B cell (primary cell): ENCODE data around the gene RBM41. TPM values are rescaled to one million over a fixed set of nuclear protein-coding genes. Genes with fewer than 3 reads are reported as not detected.

ENCODE experiments used
- ATAC-seq: fragments of 200-7000 bp; cut with Tn5 transposase; one replicate; pipeline ENCODE4 v1.10.0; 2021; ENCODE audit warnings: low read depth, mild to moderate bottlenecking, moderate number of reproducible peaks, moderate library complexity
- CTCF ChIA-PET: fragments of 350-600 bp; sonication (Branson Sonifier 250); formaldehyde crosslinking; loops from one replicate; lab custom pipeline; 2021; ENCODE audit warnings: antibody characterized with exemption, inconsistent platforms; lab: Charles Lee
- POLR2A ChIA-PET: fragments of 350-600 bp; sonication (Branson Sonifier 250); formaldehyde crosslinking; loops from one replicate; lab custom pipeline; 2021; ENCODE audit warnings: antibody characterized with exemption; lab: Charles Lee
- DNase-seq: peaks from one replicate; pipeline ENCODE4 v3.0.0; 2013
- H2AFZ ChIP-seq: 2 replicates; pipeline ENCODE4 v1.6.1; 2012; ENCODE audit warnings: mild to moderate bottlenecking, low read depth, low read length; ENCODE audit not compliant: insufficient read depth, poor library complexity, severe bottlenecking
- H3K27ac ChIP-seq, 2 donors: 1 replicate in 1 of 2; 2 replicates in 1 of 2; pipeline ENCODE4 v1.5.1; 2012 to 2013; ENCODE audit warnings: low read length in 2 of 2, mild to moderate bottlenecking in 2 of 2, moderate library complexity in 1 of 2
- H3K27me3 ChIP-seq, 4 experiments: fragments of 200-600 bp in 1 of 4; sonication (generic) in 1 of 4; replicated peaks in 1 of 4; 1 replicate in 2 of 4; 2 replicates in 2 of 4; pipeline versions ENCODE4 v1.6.1 to v1.7.0; 2013 to 2016; ENCODE audit warnings: low read length in 3 of 4, mild to moderate bottlenecking in 2 of 4, mixed read lengths in 1 of 4, moderate library complexity in 1 of 4; ENCODE audit not compliant: insufficient read depth in 4 of 4, control insufficient read depth in 3 of 4; ENCODE audit errors: control extremely low read depth in 1 of 4
- H3K36me3 ChIP-seq, 2 experiments: replicated peaks in 1 of 2; 1 replicate in 1 of 2; 2 replicates in 1 of 2; pipeline versions ENCODE4 v1.6.1 to v1.7.1; 2013; ENCODE audit warnings: low read length in 1 of 2; ENCODE audit not compliant: insufficient read depth in 2 of 2, control insufficient read depth in 1 of 2; ENCODE audit errors: control extremely low read depth in 1 of 2, extremely low read depth in 1 of 2
- H3K4me1 ChIP-seq, 2 donors: fragments of 200-600 bp in 1 of 2; sonication (generic) in 1 of 2; 1 replicate in 1 of 2; 2 replicates in 1 of 2; pipeline versions ENCODE4 v1.5.1 to v1.6.1; 2013 to 2017; ENCODE audit warnings: low read length in 2 of 2; ENCODE audit not compliant: control insufficient read depth in 2 of 2, insufficient read depth in 2 of 2
- H3K4me2 ChIP-seq: replicated peaks from 2 replicates; pipeline ENCODE3; 2012; ENCODE audit warnings: mild to moderate bottlenecking, low read depth, low read length; ENCODE audit not compliant: poor library complexity, severe bottlenecking
- H3K4me3 ChIP-seq, 5 experiments: fragments of 200-600 bp in 1 of 5; sonication (generic) in 1 of 5; 1 replicate in 3 of 5; 2 replicates in 2 of 5; pipeline versions ENCODE4 v1.5.1 to v1.7.0; 2011 to 2016; ENCODE audit warnings: low read length in 4 of 5, mild to moderate bottlenecking in 4 of 5, low read depth in 2 of 5, control low read depth in 1 of 5, moderate library complexity in 1 of 5; ENCODE audit not compliant: insufficient read depth in 1 of 5; ENCODE audit errors: control extremely low read depth in 1 of 5, extremely low read depth in 1 of 5
- H3K79me2 ChIP-seq: fragments of 200-600 bp; sonication (generic); one replicate; pipeline ENCODE4 v1.6.0; 2016; ENCODE audit warnings: low read length; ENCODE audit not compliant: control insufficient read depth, insufficient read depth
- H3K9ac ChIP-seq: fragments of 200-600 bp; sonication (generic); 2 replicates; pipeline ENCODE4 v1.6.1; 2017; ENCODE audit warnings: mild to moderate bottlenecking, low read length, moderate library complexity
- H3K9me3 ChIP-seq, 3 donors: one replicate each; pipeline versions ENCODE4 v1.6.1 to v1.7.1; 2013; ENCODE audit warnings: low read length in 2 of 3; ENCODE audit not compliant: control insufficient read depth in 2 of 3, insufficient read depth in 1 of 3; ENCODE audit errors: control extremely low read depth in 1 of 3
- H4K20me1 ChIP-seq: 2 replicates; pipeline ENCODE4 v1.6.0; 2012; ENCODE audit warnings: mild to moderate bottlenecking, low read length; ENCODE audit not compliant: insufficient read depth, control insufficient read depth, poor library complexity, severe bottlenecking
- H3K27ac Mint-ChIP-seq: one replicate; pipeline ENCODE4 v1.8.0; 2021; ENCODE audit warnings: mixed read lengths
- H3K27me3 Mint-ChIP-seq: one replicate; pipeline ENCODE4 v1.8.0; 2021; ENCODE audit warnings: mixed read lengths
- H3K4me1 Mint-ChIP-seq: one replicate; pipeline ENCODE4 v1.8.0; 2021; ENCODE audit warnings: mixed read lengths
- H3K4me3 Mint-ChIP-seq: one replicate; pipeline ENCODE4 v1.8.0; 2021; ENCODE audit warnings: mixed read lengths
- H3K9me3 Mint-ChIP-seq: one replicate; pipeline ENCODE4 v1.8.0; 2022; ENCODE audit warnings: mixed read lengths; ENCODE audit not compliant: insufficient read depth
- EZH2 ChIP-seq: IDR thresholded peaks from 2 replicates; pipeline ENCODE4 v1.6.1; 2012; ENCODE audit warnings: borderline replicate concordance, low read depth, mild to moderate bottlenecking, moderate library complexity, low read length; ENCODE audit not compliant: insufficient read depth, poor library complexity, severe bottlenecking
- WGBS: methylation state at CpG from one replicate; pipeline ENCODE4 v1.1.5; 2013; ENCODE audit warnings: missing lambda C conversion rate; ENCODE audit not compliant: insufficient coverage; 5-methylcytosine and 5-hydroxymethylcytosine counted together
- intact Hi-C: fragments of 100-400 bp; cut with micrococcal nuclease; formaldehyde crosslinking; loops from one replicate; pipeline ENCODE4 v1.10.0; 2022
- polyA plus RNA-seq: library from polyadenylated mRNA; depleted of rRNA; stranded (reverse); fragments of >200 nt; gene quantifications from 2 replicates; pipeline ENCODE4 v1.2.3, GENCODE V29; 2012
- total RNA-seq, 2 donors: library from RNA; stranded (reverse); fragments of 120-200 nt in 1 of 2; gene quantifications; 1 replicate in 1 of 2; 2 replicates in 1 of 2; pipeline versions ENCODE4 v1.2.3 to v1.2.4, GENCODE V29; 2013 to 2022
- TF ChIP-seq, protein P1 (sequence below): fragments of 200-600 bp; IDR thresholded peaks from one replicate; pipeline ENCODE4 v1.8.0; 2022; ENCODE audit warnings: antibody characterized with exemption, mild to moderate bottlenecking

RBM41 gene
- total and polyA plus RNA-seq, 2 donors (not counting 1 experiment from before 2014, with no cell fraction given): 5.2 to 32.5 TPM

DNA sequence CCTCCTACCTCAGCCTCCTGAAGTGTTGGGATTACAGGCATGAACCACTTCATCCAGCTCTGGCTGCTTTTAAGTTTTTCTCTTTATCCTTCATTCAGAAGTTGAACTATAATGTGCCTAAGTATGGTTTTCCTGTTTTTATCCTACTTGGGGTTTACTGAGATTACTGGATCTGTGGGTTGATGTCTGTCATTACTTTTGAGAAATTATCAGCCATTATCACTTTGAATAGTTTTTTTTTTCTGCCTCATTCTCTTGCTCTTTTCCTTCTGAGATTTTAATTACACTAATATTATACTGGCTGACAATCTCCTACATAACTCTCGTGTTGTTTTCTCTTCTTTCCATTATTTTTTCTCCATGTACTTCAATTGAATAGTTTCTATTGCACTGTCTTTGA lies 71.0 kb downstream of the RBM41 start:
- Histone ChIP-seq H3K79me2 (no peaks in the 10 kb centered on the region), H3K4me1 (no peaks in the 10 kb centered on the region), H4K20me1 (no peaks in the 10 kb centered on the region), H3K36me3 (no peaks in the 10 kb centered on the region), H3K9me3 (no peaks in the 10 kb centered on the region), H2AFZ (no peak overlapping the region), H3K4me3 (no peak overlapping the region), H3K9ac (no peak overlapping the region), H3K27me3 (no peaks in the 10 kb centered on the region), H3K27ac (no peak overlapping the region), H3K4me2 (no peak overlapping the region)
- TF ChIP-seq EZH2: no peak
- TF ChIP-seq, protein P1, sequence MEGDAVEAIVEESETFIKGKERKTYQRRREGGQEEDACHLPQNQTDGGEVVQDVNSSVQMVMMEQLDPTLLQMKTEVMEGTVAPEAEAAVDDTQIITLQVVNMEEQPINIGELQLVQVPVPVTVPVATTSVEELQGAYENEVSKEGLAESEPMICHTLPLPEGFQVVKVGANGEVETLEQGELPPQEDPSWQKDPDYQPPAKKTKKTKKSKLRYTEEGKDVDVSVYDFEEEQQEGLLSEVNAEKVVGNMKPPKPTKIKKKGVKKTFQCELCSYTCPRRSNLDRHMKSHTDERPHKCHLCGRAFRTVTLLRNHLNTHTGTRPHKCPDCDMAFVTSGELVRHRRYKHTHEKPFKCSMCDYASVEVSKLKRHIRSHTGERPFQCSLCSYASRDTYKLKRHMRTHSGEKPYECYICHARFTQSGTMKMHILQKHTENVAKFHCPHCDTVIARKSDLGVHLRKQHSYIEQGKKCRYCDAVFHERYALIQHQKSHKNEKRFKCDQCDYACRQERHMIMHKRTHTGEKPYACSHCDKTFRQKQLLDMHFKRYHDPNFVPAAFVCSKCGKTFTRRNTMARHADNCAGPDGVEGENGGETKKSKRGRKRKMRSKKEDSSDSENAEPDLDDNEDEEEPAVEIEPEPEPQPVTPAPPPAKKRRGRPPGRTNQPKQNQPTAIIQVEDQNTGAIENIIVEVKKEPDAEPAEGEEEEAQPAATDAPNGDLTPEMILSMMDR: no peak
- ChIA-PET POLR2A (no interaction called here), CTCF (no interaction called here)
- no peak for ATAC-seq
- no peaks in the 10 kb centered on the region for H3K9me3 Mint-ChIP-seq
- intact Hi-C loops: no loop called here
- no peaks in the 10 kb centered on the region for H3K4me1 Mint-ChIP-seq
- no peak overlapping the region for H3K27ac Mint-ChIP-seq
- no peak for DNase-seq
- H3K27me3 Mint-ChIP-seq: peaks cover 10% of the 10 kb centered on the region
- H3K4me3 Mint-ChIP-seq: no peak overlapping the region
- no CpG with 5 or more reads among the region's 1 CpG for WGBS

DNA sequence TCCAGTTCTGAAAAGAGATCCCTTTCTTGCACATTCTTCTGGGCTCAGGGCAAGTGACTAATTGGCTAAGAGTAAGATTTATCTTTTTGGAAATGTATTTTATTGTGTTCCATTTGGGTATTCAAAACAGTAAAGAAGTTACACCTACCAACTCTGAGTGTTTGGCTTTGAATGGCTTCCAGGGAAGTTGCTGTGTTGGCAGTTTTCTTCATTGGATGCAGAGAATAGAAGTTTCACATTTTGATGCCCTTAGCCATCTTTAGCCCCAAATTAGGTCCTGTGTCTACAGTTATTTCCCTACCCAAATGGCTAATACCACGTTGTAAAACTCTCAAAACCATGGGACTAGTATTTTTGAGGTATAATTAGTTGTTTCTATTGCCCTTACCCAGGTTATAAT lies 88.9 kb downstream of the RBM41 start:
- Histone ChIP-seq H3K79me2 (no peaks in the 10 kb centered on the region), H3K36me3 (no peaks in the 10 kb centered on the region), H3K9ac (no peak overlapping the region), H3K4me3 (no peak overlapping the region), H3K4me2 (no peak overlapping the region), H3K4me1 (no peaks in the 10 kb centered on the region), H3K27me3 (no peaks in the 10 kb centered on the region), H4K20me1 (no peaks in the 10 kb centered on the region), H3K27ac (no peak overlapping the region), H2AFZ (no peak overlapping the region), H3K9me3 (no peaks in the 10 kb centered on the region)
- Mint-ChIP-seq H3K27me3 (peaks cover 16% of the 10 kb centered on the region), H3K27ac (no peak overlapping the region), H3K4me3 (no peak overlapping the region), H3K9me3 (no peaks in the 10 kb centered on the region), H3K4me1 (no peaks in the 10 kb centered on the region)
- intact Hi-C loops: no loop called here
- DNase-seq (no peak), ATAC-seq (no peak)
- WGBS: no CpG with 5 or more reads among the region's 1 CpG
- CTCF ChIA-PET: no interaction called here
- POLR2A ChIA-PET: no interaction called here
- no peak for TF ChIP-seq EZH2
- TF ChIP-seq, protein P1: no peak
